ENCODE measurements around the gene EIF1AD.

DNA sequence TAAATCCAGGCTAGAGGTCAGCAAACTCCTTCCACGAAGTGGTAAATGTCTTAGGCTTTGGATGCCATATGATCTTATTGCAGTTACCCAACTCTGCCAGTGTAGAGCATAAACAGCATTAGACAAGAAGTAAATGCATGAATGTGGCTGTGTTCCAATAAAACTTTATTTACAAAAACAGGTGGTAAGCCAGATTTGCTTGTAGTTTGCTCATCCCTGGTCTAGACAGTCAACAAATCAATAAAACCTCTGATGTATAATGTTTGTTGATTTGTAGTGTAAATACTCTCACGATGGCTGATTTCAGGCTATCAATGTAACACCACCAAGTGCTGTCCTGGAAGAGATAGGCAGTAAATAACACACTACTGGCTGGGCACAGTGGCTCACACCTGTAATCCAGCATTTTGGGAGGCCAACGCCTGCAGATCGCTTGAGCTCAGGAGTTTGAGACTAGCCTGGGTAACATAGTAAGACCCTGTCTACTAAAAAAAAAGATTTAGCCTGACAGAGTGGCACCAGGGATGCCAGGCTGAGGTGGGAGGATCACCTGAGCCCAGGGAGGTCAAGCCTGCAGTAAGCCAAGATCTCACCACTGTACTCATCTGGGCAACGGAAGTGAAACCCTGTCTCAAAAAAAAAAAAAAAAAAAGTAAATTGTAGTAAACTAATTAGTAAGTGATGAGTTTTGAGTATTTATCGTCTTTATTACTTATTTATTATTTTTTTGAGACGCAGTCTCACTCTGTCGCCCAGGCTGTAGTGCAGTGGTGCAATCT, 31.2 kb upstream of the EIF1AD start:
- TF ChIP-seq CTCF (IDR thresholded peaks at IDR 0.05) (no peak), REST (IDR thresholded peaks at IDR 0.05; ENCODE audit: insufficient read depth in 1 of 2, low read depth in 2 of 2, low read length in 1 of 2) (no peak), POLR2AphosphoS5 (IDR thresholded peaks at IDR 0.05; ENCODE audit: low read depth, low read length) (no peak), SIN3A (IDR thresholded peaks at IDR 0.05; ENCODE audit: borderline replicate concordance, insufficient read depth, low read depth, low read length) (no peak), TCF7L2 (IDR thresholded peaks at IDR 0.05; ENCODE audit: low read depth, low read length) (no peak)
